GM12874 (cell line): ENCODE results near the gene NCK1.

Experiments used
- CTCF ChIP-seq: IDR thresholded peaks from 2 replicates; pipeline ENCODE4 v1.5.1; 2011; ENCODE audit warnings: low read depth, mild to moderate bottlenecking, control low read depth, low read length, moderate library complexity; ENCODE audit not compliant: insufficient read depth

Gene NCK1

GRCh38 chr3:136831461-136831860 is 30.5 kb upstream of the NCK1 start:
- no peak for TF ChIP-seq CTCF

GRCh38 chr3:136835089-136835812 is 26.8 kb upstream of the NCK1 start:
- TF ChIP-seq CTCF: no peak

GRCh38 chr3:136835813-136836510 is 26.0 kb upstream of the NCK1 start:
- TF ChIP-seq CTCF: no peak

- no peak for TF ChIP-seq CTCF
Measured at GRCh38 chr3:136836511-136837156, 25.4 kb upstream of the NCK1 start.

GRCh38 chr3:136838641-136839555 is 23.1 kb upstream of the NCK1 start:
- TF ChIP-seq CTCF: no peak

GRCh38 chr3:136839556-136839931 is 22.5 kb upstream of the NCK1 start:
- no peak for TF ChIP-seq CTCF
